Activated naive CD8-positive, alpha-beta T cell treated with anti-CD3 and anti-CD28 coated beads, Interleukin-2, amount 10 ng/mL, durations not matched to agents 7 days and 5 days (primary cell): ENCODE data around the gene PHACTR2. TPM values are rescaled to one million over a fixed set of nuclear protein-coding genes. Genes with fewer than 3 reads are reported as not detected.
"Not testable (repeated sequence)": the region's sequence is repeated elsewhere in the genome, so short reads cannot be mapped to it uniquely, and the experiment has no call there.

Experiments
- ATAC-seq: fragments of 150-1000 bp; cut with Tn5 transposase; one replicate; pipeline ENCODE4 v1.10.0; 2021; ENCODE audit warnings: low read depth, moderate library complexity
- POLR2A ChIA-PET: fragments of 350-600 bp; sonication (Branson Sonifier 250); formaldehyde crosslinking; loops from one replicate; lab custom pipeline; 2021; ENCODE audit warnings: antibody characterized with exemption; lab: Charles Lee
- DNase-seq: peaks from one replicate; pipeline ENCODE4 v3.0.0; 2021
- H3K27ac Mint-ChIP-seq: one replicate; pipeline ENCODE4 v1.8.0; 2022; ENCODE audit warnings: mild to moderate bottlenecking, mixed read lengths
- H3K27me3 Mint-ChIP-seq: one replicate; pipeline ENCODE4 v1.8.0; 2022; ENCODE audit warnings: mild to moderate bottlenecking, moderate library complexity, mixed read lengths
- H3K36me3 Mint-ChIP-seq: one replicate; pipeline ENCODE4 v1.8.0; 2021; ENCODE audit warnings: mild to moderate bottlenecking, mixed read lengths
- H3K4me1 Mint-ChIP-seq: one replicate; pipeline ENCODE4 v1.8.0; 2021; ENCODE audit warnings: mixed read lengths
- H3K4me3 Mint-ChIP-seq: one replicate; pipeline ENCODE4 v1.8.0; 2022; ENCODE audit warnings: mild to moderate bottlenecking, moderate library complexity, mixed read lengths
- H3K9me3 Mint-ChIP-seq: one replicate; pipeline ENCODE4 v1.8.0; 2021; ENCODE audit warnings: mixed read lengths
- total RNA-seq, 2 experiments: library from RNA; stranded (reverse); gene quantifications; one replicate each; pipeline ENCODE4 v1.2.3, GENCODE V29; 2021

PHACTR2 gene
- 10 to 100 TPM; 29.7 to 30.5 TPM for total RNA-seq

DNA sequence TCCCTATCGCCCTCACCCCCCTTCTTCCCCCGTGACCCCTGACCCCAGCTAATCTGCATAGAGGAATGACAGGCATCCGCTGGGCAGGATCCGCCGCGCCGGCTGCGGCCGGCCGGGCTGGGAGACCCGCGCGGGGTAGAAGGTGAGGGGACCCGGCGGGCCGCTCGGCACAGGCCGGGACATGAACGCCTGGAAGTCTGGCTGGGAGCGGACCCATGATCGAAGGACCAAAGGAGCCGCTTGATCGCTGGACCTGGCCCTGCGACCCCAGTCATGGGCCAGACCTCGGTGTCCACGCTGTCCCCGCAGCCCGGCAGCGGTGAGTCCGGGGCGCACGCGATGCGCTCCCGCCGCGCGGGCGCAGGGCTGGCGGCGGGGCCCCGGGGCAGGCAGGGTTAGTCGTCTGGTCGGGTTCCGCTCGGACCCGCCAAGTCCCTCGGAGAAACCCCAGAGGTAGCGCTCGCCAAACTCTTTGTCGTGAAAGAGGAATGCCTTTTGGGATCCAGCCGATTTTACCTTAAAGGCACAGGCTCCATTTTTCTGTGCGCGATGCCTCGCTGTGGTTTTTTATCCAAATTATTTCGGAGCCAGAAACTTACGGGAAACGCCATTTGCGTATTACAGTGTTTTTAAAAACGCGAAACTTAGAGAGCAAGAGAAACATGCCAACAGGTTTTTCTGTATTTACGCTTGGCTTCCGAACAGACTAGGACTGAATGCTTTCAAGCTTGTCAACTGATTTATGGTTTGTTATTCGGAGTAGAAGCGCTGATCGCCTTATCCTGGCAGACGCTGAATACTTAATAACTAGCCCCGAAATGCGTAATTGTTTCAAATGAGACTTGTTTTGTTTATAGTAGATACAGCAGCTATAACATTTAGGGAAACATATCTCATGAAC, at the start of gene PHACTR2:
Gene PHACTR2 (plus strand): TSS at position 75 of the 901 bp plus-strand sequence. CDS start 199 bp downstream, at position 274.
- H3K4me1 Mint-ChIP-seq, result peaks cover 6% of the 10 kb centered on the region

GRCh38 chr6:143629104-143630080, 48.4 kb upstream of the PHACTR2 start:
- Mint-ChIP-seq H3K36me3 (peaks cover 2% of the 10 kb centered on the region), H3K27me3 (no peaks in the 10 kb centered on the region), H3K9me3 (no peaks in the 10 kb centered on the region), H3K27ac (no peak overlapping the region), H3K4me1 (peaks cover 12% of the 10 kb centered on the region), H3K4me3 (no peak overlapping the region)
- DNase-seq, result no peak
- no peak for ATAC-seq
- POLR2A ChIA-PET, result no interaction called here

More for the DNA sequence above, at the start of gene PHACTR2:
- POLR2A ChIA-PET, result no interaction called here
- Mint-ChIP-seq H3K9me3 (no peaks in the 10 kb centered on the region), H3K27me3 (peaks cover 35% of the 10 kb centered on the region), H3K36me3 (peaks cover 2% of the 10 kb centered on the region), H3K4me3 (peak within 1 kb of the TSS; percentile 80), H3K27ac (no peak within 1 kb of the TSS)
- DNase-seq (peak; percentile 58), ATAC-seq (peak; percentile 77)

GRCh38 chr6:143631196-143631595, 46.6 kb upstream of the PHACTR2 start:
- H3K4me1 Mint-ChIP-seq, H3K4me3 Mint-ChIP-seq, H3K36me3 Mint-ChIP-seq, H3K27me3 Mint-ChIP-seq, H3K9me3 Mint-ChIP-seq, H3K27ac Mint-ChIP-seq, ATAC-seq, DNase-seq, POLR2A ChIA-PET: not testable (repeated sequence)

DNA sequence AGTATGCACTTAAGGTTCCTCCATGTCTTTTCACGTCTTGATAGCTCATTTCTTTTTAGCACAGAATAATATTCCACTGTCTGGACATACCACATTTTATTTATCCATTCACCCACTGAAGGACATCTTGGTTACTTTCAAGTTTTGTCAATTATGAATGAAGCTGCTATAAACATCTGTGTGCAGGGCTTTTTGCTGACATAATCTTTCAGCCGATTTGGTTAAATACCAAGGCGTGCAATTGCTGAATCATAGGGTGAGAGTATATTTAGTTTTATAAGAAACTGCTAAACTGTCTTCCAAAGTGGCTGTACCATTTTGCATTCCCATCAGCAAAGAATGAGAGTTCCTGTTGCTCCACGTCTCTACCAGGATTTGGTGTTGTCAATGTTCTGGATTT, 44.9 kb upstream of the PHACTR2 start:
- ATAC-seq, result no peak
- Mint-ChIP-seq H3K9me3 (no peaks in the 10 kb centered on the region), H3K4me3 (no peak overlapping the region), H3K27me3 (no peaks in the 10 kb centered on the region), H3K4me1 (peaks cover 6% of the 10 kb centered on the region), H3K27ac (no peak overlapping the region), H3K36me3 (peaks cover 2% of the 10 kb centered on the region)
- no peak for DNase-seq
- POLR2A ChIA-PET, result no interaction called here

GRCh38 chr6:143634486-143634885, 43.3 kb upstream of the PHACTR2 start:
- POLR2A ChIA-PET, result no interaction called here
- H3K4me1 Mint-ChIP-seq, result peaks cover under 1% of the 10 kb centered on the region
- ATAC-seq (no peak), DNase-seq (no peak)
- no peak overlapping the region for H3K4me3 Mint-ChIP-seq
- H3K27me3 Mint-ChIP-seq, result no peaks in the 10 kb centered on the region
- no peak overlapping the region for H3K27ac Mint-ChIP-seq
- H3K9me3 Mint-ChIP-seq, result no peaks in the 10 kb centered on the region
- peaks cover under 1% of the 10 kb centered on the region for H3K36me3 Mint-ChIP-seq

DNA sequence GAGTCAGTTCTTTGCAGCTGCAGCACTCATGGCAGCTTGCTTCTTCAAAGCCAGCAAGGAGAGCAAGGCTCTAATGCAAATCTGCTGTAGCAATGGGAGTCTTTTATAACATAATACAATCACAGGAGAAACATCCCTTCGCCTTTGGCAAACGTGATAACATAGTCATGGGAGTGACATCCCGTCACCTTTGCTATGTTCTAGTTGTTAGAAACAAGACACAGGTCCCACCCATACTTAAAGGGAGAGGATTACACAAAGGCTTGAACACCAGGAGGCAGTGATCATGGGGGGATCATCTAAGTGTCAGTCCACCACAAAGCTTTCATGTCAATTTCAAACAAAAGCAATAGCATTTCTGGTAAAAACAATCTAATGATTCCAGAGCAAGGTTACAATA, 40.1 kb upstream of the PHACTR2 start:
- DNase-seq, result no peak
- Mint-ChIP-seq H3K36me3 (peaks cover 2% of the 10 kb centered on the region), H3K27me3 (no peaks in the 10 kb centered on the region), H3K9me3 (no peaks in the 10 kb centered on the region), H3K27ac (no peak overlapping the region), H3K4me1 (no peaks in the 10 kb centered on the region), H3K4me3 (no peak overlapping the region)
- no peak for ATAC-seq
- POLR2A ChIA-PET, result no interaction called here

DNA sequence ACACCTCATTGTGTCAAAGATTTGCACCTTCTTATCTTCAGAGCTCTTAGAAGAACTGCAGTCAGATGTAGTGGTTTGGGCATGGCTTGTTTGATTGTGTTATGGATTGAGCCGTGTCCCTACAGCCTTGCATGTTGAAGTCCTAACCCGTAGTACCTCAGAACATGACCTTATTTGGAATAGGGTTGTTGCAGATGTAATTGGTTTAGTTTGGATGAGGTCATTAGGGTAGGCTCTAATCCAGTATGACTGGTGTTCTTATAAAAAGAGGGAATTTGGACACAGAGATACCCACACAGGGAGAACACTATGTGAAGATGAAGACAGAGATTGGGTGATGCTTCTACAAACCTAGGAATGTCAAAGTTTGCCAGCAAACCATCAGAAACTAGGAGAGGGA, 35.4 kb upstream of the PHACTR2 start:
- peaks cover 2% of the 10 kb centered on the region for H3K4me1 Mint-ChIP-seq
- peaks cover 2% of the 10 kb centered on the region for H3K27me3 Mint-ChIP-seq
- H3K27ac Mint-ChIP-seq, result no peak overlapping the region
- no peaks in the 10 kb centered on the region for H3K9me3 Mint-ChIP-seq
- peaks cover 2% of the 10 kb centered on the region for H3K36me3 Mint-ChIP-seq
- H3K4me3 Mint-ChIP-seq, result no peak overlapping the region
- ATAC-seq, result no peak
- POLR2A ChIA-PET, result no interaction called here
- no peak for DNase-seq

- no peak overlapping the region for H3K4me3 Mint-ChIP-seq
- H3K27ac Mint-ChIP-seq, result no peak overlapping the region
- POLR2A ChIA-PET, result no interaction called here
- peaks cover 2% of the 10 kb centered on the region for H3K27me3 Mint-ChIP-seq
- peaks cover 6% of the 10 kb centered on the region for H3K9me3 Mint-ChIP-seq
- H3K4me1 Mint-ChIP-seq, result peaks cover 5% of the 10 kb centered on the region
- H3K36me3 Mint-ChIP-seq, result peaks cover 5% of the 10 kb centered on the region
- ATAC-seq (no peak), DNase-seq (no peak)
Observed at GRCh38 chr6:143647191-143647590, 30.6 kb upstream of the PHACTR2 start.

GRCh38 chr6:143647732-143648131, 30.0 kb upstream of the PHACTR2 start:
- POLR2A ChIA-PET, result no interaction called here
- Mint-ChIP-seq H3K4me1 (peaks cover 5% of the 10 kb centered on the region), H3K36me3 (peaks cover 5% of the 10 kb centered on the region), H3K27me3 (peaks cover 2% of the 10 kb centered on the region), H3K4me3 (no peak overlapping the region), H3K9me3 (peaks cover 6% of the 10 kb centered on the region), H3K27ac (no peak overlapping the region)
- ATAC-seq, result no peak
- no peak for DNase-seq

- H3K27ac Mint-ChIP-seq, POLR2A ChIA-PET, DNase-seq: not testable (repeated sequence)
Observed at GRCh38 chr6:143649319-143649718, 28.4 kb upstream of the PHACTR2 start.

DNA sequence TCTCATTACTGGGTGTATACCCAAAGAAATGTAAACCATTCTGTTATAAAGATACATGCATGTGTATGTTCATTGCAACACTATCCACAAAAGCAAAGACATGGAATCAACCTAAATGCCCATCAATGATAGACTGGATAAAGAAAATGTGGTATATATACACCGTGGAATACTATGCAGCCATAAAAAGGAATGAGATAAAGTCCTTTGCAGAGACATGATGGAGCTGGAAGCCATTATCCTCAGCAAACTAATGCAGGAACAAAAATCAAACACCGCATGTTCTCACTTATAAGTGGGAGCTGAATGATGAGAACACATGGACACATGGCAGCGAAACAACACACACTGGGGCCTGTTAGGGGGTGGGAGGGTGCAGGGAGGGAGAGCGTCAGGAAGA, 26.4 kb upstream of the PHACTR2 start:
- H3K9me3 Mint-ChIP-seq, H3K27ac Mint-ChIP-seq, POLR2A ChIA-PET: not testable (repeated sequence)

More at GRCh38 chr6:143649319-143649718, 28.4 kb upstream of the PHACTR2 start:
- not testable (repeated sequence) for H3K36me3 Mint-ChIP-seq, ATAC-seq, H3K4me3 Mint-ChIP-seq, H3K27me3 Mint-ChIP-seq, H3K9me3 Mint-ChIP-seq, H3K4me1 Mint-ChIP-seq

DNA sequence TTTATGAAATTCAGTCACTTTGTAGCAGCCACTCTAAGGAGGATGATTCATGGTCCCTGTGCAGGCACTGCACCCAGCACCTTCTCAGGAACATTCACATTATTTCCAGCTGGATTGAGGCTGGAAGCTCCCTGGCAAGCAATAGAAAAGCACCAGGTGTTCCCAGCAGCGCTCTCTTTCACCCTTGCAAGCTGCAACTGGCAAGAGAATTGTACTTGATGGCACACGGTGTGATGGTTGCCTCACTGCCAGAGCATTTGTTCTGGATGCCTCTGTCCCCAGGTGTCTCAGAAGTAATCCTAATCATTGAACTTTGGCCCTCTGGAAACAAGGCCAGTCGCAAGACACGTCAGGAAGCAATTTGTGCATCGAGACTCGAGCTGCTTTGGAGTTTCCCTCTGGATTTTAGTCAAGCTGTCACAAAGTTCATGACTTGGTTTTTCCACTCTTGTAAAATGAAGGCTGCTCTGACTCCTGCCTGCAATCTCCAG, 24.9 kb upstream of the PHACTR2 start:
- ATAC-seq (no peak), DNase-seq (no peak)
- Mint-ChIP-seq H3K9me3 (peaks cover 8% of the 10 kb centered on the region), H3K4me3 (no peak overlapping the region), H3K4me1 (no peaks in the 10 kb centered on the region), H3K27ac (no peak overlapping the region), H3K27me3 (no peaks in the 10 kb centered on the region), H3K36me3 (peaks cover 5% of the 10 kb centered on the region)
- POLR2A ChIA-PET, result interaction anchor here (0.5 kb wide), 1 partner anchor 94 kb away, joined by 4 read pairs; no protein-coding TSS in a partner anchor

More for the DNA sequence above, 26.4 kb upstream of the PHACTR2 start:
- not testable (repeated sequence) for H3K36me3 Mint-ChIP-seq, H3K4me3 Mint-ChIP-seq, DNase-seq, H3K4me1 Mint-ChIP-seq, ATAC-seq, H3K27me3 Mint-ChIP-seq

- peaks cover 3% of the 10 kb centered on the region for H3K36me3 Mint-ChIP-seq
- H3K27me3 Mint-ChIP-seq, result no peaks in the 10 kb centered on the region
- H3K9me3 Mint-ChIP-seq, result peaks cover 6% of the 10 kb centered on the region
- POLR2A ChIA-PET, result no interaction called here
- no peak overlapping the region for H3K4me3 Mint-ChIP-seq
- H3K27ac Mint-ChIP-seq, result no peak overlapping the region
- ATAC-seq, result no peak
- DNase-seq, result no peak
- H3K4me1 Mint-ChIP-seq, result no peaks in the 10 kb centered on the region
Observed at GRCh38 chr6:143655541-143655940, 22.2 kb upstream of the PHACTR2 start.
